ENCODE results near the gene CDH4.

DNA sequence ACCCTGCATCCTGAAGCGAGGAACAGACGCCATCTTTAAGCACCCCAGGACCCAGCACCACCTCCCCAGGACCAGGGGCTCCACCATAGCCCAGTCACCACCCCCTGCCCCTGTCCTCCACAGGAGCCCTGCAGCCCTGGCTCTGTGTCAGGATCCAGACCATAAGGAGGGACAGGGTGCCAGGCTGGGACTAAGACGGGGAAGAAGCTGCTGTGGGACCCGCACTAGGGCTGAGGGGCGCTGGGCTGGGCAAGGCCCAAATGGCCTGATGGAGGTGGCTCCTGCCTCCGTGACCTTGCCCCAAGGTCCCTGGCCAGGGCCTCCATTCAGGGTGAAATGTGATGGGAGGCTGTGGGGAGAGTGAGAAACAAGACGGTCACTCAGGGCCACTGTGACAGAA lies 428.0 kb downstream of the CDH4 start:
- TF ChIP-seq, protein P1, sequence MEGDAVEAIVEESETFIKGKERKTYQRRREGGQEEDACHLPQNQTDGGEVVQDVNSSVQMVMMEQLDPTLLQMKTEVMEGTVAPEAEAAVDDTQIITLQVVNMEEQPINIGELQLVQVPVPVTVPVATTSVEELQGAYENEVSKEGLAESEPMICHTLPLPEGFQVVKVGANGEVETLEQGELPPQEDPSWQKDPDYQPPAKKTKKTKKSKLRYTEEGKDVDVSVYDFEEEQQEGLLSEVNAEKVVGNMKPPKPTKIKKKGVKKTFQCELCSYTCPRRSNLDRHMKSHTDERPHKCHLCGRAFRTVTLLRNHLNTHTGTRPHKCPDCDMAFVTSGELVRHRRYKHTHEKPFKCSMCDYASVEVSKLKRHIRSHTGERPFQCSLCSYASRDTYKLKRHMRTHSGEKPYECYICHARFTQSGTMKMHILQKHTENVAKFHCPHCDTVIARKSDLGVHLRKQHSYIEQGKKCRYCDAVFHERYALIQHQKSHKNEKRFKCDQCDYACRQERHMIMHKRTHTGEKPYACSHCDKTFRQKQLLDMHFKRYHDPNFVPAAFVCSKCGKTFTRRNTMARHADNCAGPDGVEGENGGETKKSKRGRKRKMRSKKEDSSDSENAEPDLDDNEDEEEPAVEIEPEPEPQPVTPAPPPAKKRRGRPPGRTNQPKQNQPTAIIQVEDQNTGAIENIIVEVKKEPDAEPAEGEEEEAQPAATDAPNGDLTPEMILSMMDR (IDR thresholded peaks at IDR 0.05) = no peak
- TF ChIP-seq POLR2A (IDR thresholded peaks at IDR 0.05) = no peak
- TF ChIP-seq POLR2AphosphoS5 (IDR thresholded peaks at IDR 0.05) = no peak

Data from prostate gland (tissue), 2 donors.